BE2C (cell line): ENCODE measurements around the gene LDB2.

ENCODE experiments used
- DNase-seq: peaks from one replicate; pipeline ENCODE4 v3.0.0-alpha.2; 2020
- H3K27me3 ChIP-seq: fragments of 250-450 bp; sonication (Bioruptor Pico); 2 replicates; pipeline ENCODE4 v1.5.1; 2020; ENCODE audit warnings: mild to moderate bottlenecking
- H3K36me3 ChIP-seq: fragments of 250-450 bp; sonication (Bioruptor Pico); 2 replicates; pipeline ENCODE4 v1.5.1; 2020; ENCODE audit warnings: mild to moderate bottlenecking
- H3K4me1 ChIP-seq: fragments of 250-450 bp; sonication (Bioruptor Pico); 2 replicates; pipeline ENCODE4 v1.5.1; 2020
- H3K4me3 ChIP-seq: 2 replicates; pipeline ENCODE4 v1.5.1; 2011; ENCODE audit warnings: low read depth, low read length
- H3K9me3 ChIP-seq: fragments of 250-450 bp; sonication (Bioruptor Pico); 2 replicates; pipeline ENCODE4 v1.5.1; 2020
- CTCF ChIP-seq: IDR thresholded peaks from 2 replicates; pipeline ENCODE4 v1.5.1; 2012; ENCODE audit warnings: mild to moderate bottlenecking, low read depth, low read length

Gene LDB2

DNA sequence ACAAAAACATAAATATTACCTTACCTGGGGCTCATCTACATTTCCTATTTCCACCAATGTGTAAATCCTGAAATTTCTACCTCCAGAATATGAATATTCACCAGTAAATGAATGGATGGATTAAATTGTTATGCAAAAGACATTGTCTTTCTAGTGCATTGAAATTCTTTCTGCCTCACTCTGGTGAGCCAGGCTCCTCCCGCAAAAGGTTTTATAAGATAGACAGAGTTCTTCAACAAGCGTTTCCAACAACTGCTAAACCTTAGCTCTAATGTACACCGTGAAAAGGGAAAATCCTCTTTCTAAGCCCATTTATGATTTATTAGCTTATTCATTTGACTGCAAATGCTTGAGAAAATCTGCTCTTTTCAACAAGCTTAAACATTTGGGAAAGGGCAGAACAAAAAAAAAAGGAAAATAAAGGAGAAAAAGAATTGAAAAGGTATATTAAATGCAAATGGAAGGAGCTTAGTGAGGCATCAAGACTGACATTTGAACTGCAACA lies 72.0 kb downstream of the LDB2 start:
- TF ChIP-seq CTCF = no peak
- no peak for DNase-seq
- peaks cover 4% of the 10 kb centered on the region for H3K4me1 ChIP-seq
- no peaks in the 10 kb centered on the region for H3K27me3 ChIP-seq
- H3K36me3 ChIP-seq = no peaks in the 10 kb centered on the region; the same call in 1 of the 2 replicates
- H3K9me3 ChIP-seq = no peaks in the 10 kb centered on the region
- no peak overlapping the region for H3K4me3 ChIP-seq

DNA sequence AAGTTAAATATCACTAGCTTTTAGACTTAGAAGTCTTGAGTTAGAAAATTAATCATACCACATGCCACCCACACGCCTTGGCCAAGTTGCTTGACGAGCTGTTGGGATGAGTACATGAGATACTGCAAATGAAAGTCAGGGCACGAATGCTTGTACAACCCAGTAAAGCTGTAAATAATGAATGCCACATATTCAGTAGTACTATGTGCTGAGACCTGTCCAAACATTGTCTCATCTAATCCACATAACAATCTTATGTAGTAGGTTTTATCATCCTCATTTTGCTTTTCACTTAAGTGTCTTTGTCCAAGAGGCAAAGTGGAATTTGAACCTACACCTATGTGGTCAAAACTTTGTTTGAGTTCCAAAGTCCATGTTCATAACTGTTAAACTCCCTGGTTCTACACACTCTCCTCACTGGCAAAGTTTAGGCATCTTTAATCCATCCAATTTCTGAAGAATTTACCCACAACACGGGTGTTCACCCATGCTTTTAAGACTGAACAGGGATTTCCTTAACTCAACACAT lies 74.1 kb downstream of the LDB2 start:
- no peak overlapping the region for H3K4me3 ChIP-seq
- H3K4me1 ChIP-seq = peaks cover 4% of the 10 kb centered on the region
- no peaks in the 10 kb centered on the region for H3K9me3 ChIP-seq
- no peaks in the 10 kb centered on the region for H3K27me3 ChIP-seq
- TF ChIP-seq CTCF = no peak
- H3K36me3 ChIP-seq = no peaks in the 10 kb centered on the region; the same call in 1 of the 2 replicates
- DNase-seq = no peak

DNA sequence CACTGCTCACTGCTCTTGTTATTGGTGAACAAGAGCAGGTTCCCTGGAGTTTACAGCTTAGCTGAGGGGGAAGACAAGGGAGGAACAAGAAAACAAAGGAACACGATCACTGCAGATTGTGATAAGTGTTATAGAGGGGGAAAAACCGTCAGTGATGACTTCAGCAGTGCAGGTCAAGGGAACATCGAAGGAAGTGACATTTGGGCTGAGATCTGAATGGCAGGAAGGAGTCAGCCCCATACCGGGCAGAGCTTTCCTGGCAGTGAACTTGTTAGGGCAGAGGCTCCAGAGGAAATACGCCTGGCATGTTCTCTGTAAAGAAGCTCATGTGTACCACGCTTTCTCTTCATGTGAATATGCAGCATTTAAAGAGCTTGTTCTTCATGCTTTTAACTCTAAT lies 78.1 kb downstream of the LDB2 start:
- Histone ChIP-seq H3K9me3 (no peaks in the 10 kb centered on the region), H3K36me3 (no peaks in the 10 kb centered on the region; the same call in 1 of the 2 replicates), H3K4me3 (no peak overlapping the region), H3K27me3 (no peaks in the 10 kb centered on the region), H3K4me1 (peaks cover 5% of the 10 kb centered on the region; the same call in 1 of the 2 replicates)
- no peak for TF ChIP-seq CTCF
- DNase-seq = no peak

- Histone ChIP-seq H3K4me3 (no peak overlapping the region), H3K9me3 (no peaks in the 10 kb centered on the region), H3K27me3 (no peaks in the 10 kb centered on the region), H3K4me1 (peaks cover 5% of the 10 kb centered on the region; the same call in 1 of the 2 replicates), H3K36me3 (no peaks in the 10 kb centered on the region; the same call in 1 of the 2 replicates)
- TF ChIP-seq CTCF = no peak
- no peak for DNase-seq
Observed at GRCh38 chr4:16819652-16820051, 78.8 kb downstream of the LDB2 start.

- H3K36me3 ChIP-seq = no peaks in the 10 kb centered on the region
- no peak for DNase-seq
- no peaks in the 10 kb centered on the region for H3K27me3 ChIP-seq
- H3K4me3 ChIP-seq = no peak overlapping the region
- no peaks in the 10 kb centered on the region for H3K9me3 ChIP-seq
- peaks cover 5% of the 10 kb centered on the region; the same call in 1 of the 2 replicates for H3K4me1 ChIP-seq
- no peak for TF ChIP-seq CTCF
Observed at GRCh38 chr4:16818005-16818404, 80.4 kb downstream of the LDB2 start.

DNA sequence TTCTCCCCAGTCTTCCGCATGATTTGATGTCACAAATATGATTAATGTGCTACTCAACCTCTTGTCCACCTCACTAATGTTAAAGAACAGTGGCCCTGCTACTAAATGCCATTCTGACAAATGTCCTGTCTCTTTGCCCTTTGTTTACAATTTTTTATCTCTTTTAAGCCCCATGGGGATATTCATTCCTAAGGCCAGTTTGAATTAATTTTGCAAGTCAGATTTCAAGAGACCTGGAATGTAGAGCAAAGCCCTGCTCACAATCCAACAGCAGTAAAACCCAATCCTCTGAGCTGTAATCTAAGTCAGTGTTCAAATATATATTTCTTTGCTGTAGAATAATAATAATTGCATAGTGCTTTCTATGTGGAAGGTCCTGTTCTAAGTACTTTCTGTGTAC lies 81.2 kb downstream of the LDB2 start:
- H3K4me1 ChIP-seq = peaks cover 5% of the 10 kb centered on the region; the same call in 1 of the 2 replicates
- no peak for TF ChIP-seq CTCF
- H3K4me3 ChIP-seq = no peak overlapping the region

More for the DNA sequence above, 81.2 kb downstream of the LDB2 start:
- Histone ChIP-seq H3K36me3 (no peaks in the 10 kb centered on the region), H3K9me3 (no peaks in the 10 kb centered on the region), H3K27me3 (no peaks in the 10 kb centered on the region)
- DNase-seq = no peak
